Activated CD8-positive, alpha-beta memory T cell treated with anti-CD3 and anti-CD28 coated beads, Interleukin-2, amount 50 U/mL, for 1 hour (primary cell): Measurements from ENCODE around the gene LRRC74B.
"Not testable (repeated sequence)": the region's sequence is repeated elsewhere in the genome, so short reads cannot be mapped to it uniquely, and the experiment has no call there.

Experiments
- DNase-seq: peaks from one replicate; pipeline ENCODE4 v3.0.0-alpha.2; 2020; ENCODE audit errors: extremely low read depth

LRRC74B gene

DNA sequence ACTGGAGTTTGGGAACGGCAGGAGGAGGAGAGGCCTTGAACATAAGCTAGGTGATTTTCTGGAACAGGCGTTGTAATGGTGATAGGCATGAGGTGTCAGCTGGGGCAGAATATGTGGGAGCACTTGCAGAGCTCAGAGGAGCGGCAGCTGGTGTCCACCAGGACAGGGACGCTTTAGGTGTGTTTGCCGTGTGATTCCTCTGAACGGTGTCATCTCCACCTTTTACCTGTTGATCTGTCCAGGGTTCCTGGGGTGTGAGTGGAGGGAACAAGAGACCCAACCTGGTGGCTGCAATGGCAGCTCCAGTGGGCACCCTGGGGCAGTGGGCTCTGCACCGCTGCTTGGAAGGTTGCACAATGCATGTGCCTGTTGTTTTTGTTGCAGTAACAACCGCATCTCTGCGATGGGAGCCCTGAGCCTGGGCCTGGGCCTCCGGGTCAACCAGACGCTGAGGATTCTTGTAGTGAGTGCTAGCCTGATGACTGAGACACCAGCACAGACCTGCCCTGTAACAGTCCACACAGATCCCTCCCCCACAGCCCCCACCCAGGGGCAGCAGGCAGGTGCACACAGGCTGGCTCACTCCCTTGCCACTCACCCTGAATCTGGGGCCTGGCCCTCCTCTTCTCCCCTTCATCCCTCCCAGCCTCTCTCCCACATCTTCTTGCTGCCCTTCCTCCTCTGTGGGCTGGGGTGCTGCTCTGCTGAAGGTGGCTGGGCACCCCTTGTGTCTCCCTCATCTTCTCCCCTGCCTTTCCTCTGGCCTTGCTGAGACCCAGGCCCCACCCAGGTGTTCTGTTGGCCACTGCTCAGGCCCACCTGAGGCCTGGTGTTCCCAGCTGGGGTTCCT is 9.2 kb downstream of the LRRC74B start:
- DNase-seq, result no peak

DNA sequence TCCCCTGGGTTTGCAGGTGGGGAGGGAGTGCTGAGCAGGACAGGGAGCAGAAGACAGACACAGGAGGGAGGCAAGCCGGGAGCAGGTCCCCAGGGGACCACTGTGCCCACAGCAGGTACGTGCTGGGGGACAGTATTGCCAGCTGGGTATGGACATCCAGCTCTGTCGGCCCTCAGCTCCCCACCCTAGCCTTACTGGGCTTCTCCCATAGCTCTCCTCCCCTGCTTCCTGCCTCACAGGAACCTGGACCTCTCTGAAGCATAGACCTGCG is 9.8 kb downstream of the LRRC74B start:
- DNase-seq, result no peak

DNA sequence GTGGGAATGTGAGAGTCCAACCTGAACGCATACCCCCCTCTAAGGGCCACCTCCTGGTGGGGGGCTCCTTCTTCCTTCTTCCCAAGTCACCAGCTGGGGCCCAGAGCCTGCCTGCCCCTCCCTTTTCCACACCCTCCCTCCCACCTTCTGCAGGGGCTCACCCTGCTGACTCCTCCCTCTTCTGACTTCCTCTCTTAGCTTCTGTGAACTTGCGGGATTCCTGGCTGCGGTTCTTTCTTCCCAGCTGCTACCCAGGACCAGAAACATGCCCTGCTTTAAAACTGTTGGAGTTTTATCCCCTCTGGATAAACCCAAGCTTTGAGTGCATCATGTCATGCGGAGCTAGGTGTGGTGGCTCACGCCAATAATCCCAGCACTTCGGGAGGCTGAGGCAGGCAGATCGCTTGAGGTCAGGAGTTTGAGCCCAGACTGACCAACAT is 10.2 kb downstream of the LRRC74B start:
- no peak for DNase-seq

DNA sequence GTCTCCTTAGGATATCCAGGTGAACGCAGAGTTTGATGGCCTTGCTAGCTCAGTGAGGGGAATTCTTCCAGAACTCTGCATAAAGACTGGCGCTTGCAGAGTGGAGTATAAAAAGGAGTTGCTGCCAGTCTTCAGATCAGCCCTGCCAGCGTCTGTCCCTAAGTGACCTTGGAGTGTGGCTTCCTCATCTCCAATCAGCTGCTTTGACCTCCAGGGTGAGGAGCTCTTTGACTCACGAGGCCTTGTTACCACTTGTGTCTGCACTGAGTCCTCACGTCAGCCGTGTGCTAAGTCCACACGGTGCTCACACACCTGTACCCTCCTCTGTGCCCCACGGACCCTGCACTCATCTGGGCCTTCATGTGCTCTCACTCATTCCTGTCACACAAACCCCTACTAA is 14.6 kb downstream of the LRRC74B start:
- DNase-seq, result not testable (repeated sequence)

DNA sequence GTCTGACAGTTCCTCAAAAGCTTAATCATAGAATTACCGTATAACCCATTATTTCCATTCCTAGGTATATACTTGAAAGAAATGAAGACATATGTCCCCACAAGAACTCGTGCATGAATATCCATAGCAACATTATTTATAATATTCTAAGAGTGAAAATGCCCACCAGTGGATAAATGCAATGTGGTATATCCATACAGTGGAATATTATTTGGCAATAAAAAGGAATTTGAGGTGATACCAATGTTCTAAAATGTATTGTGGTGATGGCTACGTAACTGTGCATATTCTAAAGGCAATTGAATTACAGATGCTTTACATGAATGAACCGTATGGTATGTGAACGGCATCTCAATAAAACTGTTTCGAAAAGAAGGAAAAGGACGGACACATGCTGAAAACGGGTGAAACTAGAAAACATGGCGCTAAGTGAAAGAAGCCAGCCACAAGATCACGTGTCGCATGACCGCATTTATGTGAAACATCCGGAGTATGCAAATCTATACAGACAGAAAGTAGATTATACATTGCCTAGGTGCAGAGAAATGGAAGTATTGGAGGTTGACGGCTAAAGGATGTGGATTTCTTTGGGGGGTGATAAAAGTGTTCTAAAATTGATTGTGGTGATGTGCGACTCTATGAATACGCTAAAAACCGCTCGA is 16.0 kb downstream of the LRRC74B start:
- DNase-seq, result not testable (repeated sequence)

DNA sequence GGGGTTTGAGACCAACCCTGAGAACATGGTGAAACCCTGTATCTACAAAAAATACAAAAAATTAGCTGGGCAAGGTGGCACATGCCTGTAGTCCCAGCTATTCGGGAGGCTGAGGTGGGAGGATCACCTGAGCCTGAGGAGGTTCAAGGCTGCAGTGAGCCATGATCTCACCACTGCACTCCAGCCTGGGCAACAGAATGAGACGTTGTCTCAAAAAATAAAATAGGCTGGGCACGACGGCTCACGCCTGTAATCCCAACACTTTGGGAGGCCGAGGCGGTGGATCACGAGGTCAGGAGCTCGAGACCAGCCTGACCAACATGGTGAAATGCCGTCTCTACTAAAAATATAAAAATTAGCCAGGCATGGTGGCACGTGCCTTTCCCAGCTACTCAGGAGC is 18.7 kb downstream of the LRRC74B start:
- not testable (repeated sequence) for DNase-seq

DNA sequence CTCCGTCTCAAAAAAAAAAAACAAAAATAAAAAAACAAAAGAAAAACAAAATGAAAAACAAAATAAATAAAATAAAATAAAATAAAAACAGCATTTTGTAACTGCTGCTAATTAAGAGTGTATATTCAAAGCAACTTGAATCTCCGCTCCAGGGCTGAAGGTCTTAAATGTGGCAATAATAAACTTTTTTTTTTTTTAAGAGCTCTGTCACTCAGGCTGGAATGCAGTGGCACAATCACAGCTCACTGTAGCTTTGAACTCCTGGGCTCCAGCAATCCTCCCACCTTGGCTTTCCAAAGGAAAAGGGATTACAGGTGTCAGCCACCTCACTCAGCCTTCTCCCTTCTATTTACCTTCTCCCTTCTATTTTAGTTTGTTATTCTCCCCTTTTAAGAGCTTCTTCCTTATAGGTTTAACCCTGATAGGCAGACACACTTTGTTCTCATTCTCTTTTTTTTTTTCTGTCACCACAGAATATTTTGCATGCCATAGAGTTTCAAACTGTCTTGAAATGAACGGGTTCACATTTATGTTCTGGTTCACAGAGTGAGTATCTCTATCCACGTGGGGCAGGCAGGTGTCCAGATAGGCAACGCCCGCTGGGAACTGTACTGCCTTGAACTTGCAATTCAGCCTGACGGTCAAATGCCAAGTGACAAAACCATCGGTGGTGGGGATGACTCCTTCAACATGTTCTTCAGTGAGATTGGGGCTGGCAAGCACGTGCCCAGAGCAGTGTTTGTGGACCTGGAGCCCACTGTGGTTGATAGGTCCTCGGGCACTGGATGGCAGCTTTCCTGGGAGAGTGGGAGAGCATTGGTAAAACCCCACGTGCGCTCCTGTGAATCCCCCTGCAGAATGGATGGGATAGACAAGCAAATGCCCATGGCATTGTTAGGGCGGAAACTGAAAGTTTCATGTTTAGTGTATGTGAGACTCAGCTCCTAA is 19.4 kb downstream of the LRRC74B start:
- DNase-seq, result no peak

DNA sequence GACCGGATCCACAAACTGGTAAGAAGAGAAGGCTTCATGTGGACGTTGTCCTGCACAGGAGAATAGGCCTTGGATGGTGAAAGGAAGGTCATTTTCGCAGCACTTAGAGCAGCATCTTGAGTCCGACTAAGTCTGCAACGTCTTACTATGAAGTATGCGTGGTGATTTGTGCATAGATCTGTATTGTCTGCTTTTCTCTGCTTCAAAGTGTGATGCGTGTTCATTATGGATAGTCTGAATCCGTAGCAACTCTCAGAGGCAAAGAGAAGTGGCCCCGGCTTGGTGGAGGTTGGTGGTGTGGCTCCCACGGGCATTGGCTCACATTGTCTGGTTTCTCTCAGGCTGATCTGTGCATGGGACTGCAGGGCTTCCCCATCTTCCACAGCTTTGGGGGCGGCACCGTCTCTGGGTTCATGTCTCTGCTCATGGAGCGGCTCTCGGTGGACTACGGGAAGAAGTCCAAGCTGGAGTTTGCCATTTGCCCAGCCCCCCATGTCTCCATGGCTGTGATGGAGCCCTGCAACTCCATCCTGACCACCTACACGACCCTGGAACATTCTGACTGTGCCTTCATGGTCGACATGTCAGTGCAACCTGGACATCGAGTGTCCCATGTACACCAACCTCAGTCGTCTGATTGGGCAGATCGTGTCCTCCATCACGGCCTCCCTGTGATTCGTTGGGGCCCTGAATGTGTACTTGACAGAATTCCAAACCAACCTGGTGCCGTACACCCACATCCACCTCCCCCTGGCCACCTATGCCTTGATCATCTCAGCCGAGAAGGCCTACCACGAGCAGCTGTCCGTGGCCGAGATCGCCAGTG is 21.5 kb downstream of the LRRC74B start:
- no peak for DNase-seq

DNA sequence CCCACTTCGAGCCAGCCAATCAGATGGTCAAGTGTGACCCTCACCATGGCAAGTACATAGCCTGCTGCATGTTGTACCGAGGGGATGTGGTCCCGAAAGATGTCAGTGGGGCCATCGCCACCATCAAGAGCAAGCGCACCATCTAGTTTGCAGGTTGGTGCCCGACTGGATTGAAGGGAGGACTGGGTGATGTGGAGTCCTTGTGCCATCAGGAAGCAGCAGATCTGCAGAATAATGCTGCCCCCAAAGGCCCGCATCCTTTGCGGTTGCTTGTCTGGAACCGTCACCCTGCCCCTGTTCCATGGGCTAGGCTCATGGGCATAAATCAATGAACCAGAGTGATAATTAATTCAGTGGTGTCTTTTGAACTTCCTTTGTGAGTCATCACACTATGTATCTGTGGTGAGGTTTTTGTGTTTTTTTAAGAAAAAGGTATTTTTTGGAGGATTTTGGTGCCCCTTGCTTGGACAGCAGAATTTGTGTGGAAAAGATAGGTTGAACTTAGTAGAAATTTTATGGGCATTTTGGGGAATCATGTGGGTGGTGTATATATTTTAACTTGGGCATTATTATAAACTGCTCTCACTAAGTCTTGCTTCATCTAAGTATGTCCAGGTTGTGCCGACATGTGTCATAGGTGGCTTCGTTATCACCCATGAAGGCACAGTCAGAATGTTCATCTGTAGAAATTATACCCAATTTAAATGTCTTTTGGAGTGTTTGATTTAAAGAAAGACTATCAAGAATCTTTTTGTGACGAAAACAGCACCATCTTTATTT is 22.3 kb downstream of the LRRC74B start:
- no peak for DNase-seq

DNA sequence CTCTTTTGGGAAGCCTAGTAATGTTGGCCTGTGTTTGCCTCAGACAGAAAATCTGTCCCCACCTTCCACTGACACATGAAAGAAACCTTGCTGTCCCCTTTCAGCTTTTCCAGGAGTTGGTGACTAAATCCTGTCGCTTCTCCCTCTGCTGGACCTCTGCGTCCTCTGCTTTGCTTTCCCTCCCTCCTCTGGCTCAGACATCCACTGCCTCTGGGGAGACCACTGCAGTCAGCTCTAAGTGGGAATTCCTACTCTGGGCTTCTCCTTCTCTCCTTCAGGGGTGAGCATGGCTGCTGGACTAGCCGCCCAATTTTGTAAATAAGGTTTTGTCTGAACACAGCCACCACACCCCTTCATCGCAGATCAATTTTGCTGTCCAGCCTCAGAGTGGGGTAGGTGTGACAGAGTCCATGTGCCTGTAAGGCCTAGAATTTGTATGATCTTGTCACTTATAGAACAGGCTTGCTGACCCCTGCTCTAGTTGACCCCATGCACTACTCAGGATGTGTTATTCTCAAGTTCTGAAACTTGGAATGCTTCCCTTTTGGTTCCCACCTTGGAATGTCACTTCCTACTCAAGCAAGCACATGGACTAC is 23.0 kb downstream of the LRRC74B start:
- DNase-seq, result no peak

DNA sequence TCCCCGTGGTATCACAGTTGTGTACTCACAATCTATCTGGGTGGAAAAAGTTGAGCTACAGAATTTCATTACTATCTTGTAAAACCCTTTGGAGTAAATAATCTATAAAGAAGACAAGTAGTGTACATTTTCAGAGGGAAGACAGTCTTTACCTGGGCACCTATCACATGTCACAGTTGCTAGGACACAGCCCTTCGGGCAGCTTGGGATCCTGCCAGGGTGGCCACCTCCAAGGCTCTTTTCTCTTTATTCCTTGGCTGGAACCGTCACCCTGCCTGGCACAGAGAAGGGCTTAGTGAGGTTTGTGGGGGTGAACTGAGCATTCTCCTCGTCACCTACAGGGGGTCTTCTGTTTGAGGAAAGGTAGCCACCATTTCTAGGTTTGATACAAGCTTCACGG is 23.6 kb downstream of the LRRC74B start:
- DNase-seq, result no peak

DNA sequence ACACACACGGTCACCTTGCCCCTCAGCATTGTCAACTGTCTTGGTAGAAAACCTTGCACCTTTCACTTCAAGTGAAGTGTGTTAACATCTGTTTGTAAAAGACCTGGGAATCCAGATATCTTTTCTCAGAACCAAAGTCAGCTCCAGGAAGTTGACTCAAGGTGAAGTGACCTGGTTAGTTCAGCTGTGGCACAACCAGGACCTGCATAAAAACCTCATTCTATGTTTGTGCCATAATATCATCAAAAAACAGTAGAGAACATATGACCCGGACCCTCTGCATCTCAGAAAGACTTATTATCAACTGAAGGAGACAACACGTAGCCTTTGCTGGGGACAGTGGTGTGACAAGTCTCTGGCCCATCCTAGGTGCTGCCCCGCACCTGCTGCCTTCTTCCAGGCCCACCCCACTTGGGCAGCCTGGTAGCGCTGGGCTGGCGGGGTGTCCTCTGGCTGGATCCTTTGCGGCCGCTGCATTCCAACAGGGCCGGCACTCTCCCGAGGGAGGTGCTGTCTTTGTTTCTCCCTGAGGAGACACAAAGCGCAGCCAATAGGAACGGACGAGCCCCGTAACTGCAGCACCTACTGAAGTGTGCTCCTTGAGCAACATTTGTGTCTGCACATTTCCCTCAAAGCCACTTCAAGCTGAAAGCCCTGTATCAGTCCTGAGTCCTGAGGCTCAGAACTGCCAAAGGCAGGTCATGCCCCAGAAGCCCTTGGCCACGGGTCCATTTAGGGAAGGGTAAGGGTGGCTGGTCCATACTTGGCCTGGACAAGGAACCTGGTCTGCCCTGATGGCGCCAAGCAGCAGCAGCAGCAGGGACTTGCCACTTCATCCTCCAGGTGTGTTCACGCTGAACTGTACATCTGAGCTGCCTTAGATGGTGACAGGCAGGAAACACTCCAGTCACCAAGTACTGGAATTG is 25.2 kb downstream of the LRRC74B start:
- no peak for DNase-seq

DNA sequence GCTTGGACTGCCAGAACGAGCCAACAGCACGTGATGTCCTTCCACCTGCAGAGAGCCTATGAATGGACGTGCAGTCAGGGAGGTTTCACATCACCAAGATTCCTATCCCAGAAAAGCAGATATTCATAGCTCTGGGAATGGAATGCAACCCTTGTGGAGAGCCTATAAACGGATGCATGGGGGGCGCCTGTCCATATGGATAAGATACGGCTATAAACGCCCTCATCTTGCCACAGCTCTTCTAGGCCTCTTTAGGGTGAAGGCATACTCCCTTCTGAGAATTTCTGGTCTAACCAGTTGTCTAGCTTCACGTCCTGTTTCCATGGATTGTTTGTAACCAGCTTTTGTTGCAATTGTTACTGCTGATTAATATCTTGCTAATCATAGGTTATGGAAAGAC is 26.1 kb downstream of the LRRC74B start:
- not testable (repeated sequence) for DNase-seq

DNA sequence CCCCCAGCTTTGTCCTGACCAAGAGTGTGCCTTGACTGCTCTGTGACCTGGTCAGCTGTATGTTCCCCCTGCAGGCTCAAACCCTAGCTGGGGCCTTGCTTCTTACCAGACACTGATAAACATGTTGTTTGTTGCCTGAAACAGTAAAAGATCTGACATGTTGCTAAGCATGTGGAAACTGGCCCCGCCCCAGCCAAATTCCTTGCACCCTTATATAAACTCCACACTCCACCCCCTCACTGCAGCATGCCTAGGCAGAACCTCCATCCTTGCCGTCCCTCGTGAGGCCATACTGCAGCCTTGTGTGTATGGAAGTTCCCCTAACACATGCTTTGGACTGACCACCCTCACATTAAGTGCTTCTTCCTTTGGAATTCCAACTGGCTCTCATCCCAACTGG is 27.3 kb downstream of the LRRC74B start:
- no peak for DNase-seq

DNA sequence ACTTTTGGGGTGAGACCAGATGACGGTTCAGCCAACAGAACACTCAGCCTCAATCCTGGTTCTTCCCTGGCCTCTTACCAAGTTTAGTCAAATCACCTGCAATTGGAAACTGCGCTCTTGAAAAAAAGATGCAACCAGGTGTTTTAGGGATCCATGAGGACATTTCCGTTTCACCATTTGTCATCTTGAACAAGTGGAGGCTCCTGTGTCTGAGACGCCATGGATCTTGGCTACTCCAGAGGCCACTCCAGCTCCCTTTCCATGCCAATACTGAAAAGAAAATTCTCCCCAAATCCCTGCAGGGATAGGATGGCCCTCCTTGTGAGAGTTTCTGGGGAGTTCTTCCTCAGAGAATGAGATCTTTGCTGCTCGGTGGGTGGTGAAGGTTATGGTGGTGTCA is 27.7 kb downstream of the LRRC74B start:
- no peak for DNase-seq

DNA sequence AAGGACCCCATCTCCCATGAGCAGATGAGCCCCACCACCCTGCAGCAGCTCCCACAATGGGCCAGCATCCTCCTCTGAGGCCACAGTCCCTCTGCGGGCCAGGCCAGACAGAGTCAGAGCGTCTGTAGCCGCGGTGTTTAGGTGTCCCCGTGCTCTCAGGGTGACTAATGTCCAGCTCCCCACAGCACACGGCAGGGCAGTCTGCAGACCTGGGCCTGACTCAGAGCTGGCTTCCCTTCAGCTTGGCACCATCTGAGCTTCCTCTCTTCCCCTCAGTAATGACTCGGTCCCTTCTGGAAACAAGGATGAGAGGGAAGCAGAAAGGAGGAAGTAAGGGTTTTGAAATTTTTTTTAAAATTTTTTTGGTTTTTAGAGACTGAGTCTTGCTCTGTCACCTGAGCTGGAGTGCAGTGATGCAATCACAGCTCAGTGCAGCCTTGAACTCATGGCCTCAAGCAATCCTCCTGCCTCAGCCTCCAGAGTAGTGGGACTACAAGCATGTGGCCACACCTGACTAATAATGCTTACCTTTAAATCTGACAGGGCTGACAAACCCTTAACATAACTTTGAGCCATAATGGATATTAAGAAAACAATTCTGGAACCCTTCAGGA is 28.5 kb downstream of the LRRC74B start:
- no peak for DNase-seq

DNA sequence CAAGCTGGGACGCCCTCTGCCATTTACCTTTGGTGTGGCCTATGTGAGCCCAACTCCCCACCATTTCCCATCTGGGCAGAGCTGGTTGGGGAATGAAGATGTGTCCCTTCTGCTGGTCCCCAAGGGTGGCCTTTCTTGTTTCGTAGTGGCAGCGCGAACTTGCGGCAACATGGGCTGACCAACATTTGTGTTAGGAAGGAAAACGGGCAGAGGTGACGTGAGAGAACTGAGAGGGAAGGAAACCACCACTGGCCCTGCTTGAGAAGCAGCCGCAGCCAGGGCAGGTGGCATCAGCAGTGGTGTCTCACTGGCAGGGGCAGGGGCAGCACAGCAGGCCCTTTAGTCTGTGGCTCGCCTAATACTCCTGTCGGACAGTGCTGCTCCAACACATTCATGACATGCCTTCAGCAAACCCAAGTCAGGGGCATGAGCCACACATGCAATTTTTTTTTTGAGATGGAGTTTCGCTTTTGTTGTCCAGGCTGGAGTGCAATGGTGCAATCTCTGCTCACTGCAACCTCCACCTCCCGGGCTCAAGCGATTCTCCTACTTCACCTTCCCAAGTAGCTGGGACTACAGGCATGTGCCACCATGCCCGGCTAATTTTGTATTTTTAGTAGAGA is 29.9 kb downstream of the LRRC74B start:
- no peak for DNase-seq

DNA sequence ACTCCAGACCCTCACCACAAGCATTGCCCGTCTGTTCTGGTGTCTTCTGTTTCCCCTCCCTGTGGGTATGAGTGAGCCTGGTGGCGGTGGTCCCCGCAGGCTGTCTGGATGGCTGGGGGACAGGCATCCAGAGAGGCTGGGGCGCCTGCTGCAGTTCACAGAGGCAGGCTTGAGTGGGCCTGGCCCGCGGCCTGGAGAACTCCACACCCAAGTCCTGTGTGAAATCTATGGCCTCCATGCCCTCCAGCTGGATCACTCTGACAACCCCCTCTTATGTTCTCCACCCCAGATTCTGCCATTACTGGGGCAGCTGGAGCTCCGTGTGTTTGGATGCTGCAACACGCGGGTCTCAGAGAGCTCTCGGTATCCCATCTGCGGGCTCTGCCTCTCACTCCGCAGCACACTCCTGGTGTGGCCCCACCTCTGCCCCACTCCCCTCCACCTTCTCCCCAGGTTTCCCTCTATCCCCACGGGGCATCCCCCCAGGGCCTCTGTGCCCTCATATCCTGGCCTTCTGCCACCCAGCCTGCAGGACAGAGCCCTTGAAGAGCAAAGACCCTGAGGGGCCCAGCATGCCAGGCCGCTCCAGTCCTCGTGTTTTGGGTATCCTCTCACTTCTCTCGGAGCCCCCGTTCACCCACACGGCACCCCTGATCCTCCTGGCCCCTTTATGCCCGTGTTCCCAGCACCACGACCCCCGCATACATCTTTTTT is 31.3 kb downstream of the LRRC74B start:
- no peak for DNase-seq
